Stimulated activated CD8-positive, alpha-beta memory T cell treated with anti-CD3 and anti-CD28 coated beads, Interleukin-2, amount 100 ng/mL, for 48 hours (primary cell): Measurements from ENCODE around the gene DEPDC5.

Experiments
- DNase-seq, 2 donors: peaks; one replicate each; pipeline ENCODE4 v3.0.0-alpha.2; 2020; ENCODE audit warnings: low read depth in 2 of 2

Gene DEPDC5

DNA sequence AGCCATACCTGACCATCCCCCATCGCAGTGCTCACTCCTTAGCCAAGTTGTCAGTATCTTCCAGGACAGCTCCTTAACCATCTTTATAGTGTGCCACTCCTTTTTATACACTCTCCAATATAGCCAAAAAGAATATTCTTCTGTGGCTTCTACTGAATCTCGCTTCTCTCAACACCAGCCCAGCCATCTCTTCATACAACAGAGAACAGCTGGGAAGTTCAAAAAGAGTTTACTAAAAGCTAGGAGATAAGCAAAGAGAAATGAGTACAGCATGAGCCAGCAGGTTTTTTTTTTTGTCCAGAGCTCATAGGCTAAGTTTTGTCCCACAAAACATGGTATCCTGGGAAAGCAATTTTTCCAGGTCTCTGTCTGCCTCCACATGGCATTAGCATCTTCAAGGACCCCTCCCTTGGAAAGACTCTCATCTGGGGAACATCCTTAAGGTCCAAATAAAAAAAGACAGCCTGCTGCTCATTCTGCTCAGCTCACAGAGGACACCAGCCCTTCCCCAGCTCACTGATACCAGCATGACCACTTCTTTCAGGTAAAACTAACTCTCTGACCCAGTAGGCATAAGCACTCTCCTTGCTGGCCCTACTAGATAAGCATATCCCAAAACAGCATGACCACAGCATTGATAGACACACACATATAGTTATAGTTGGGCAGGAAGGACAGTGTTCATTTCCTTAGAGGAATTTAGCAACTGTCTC lies 141.7 kb downstream of the DEPDC5 start:
- no peak for DNase-seq

GRCh38 chr22:31896472-31896871 lies 142.7 kb downstream of the DEPDC5 start:
- DNase-seq, result no peak

- no peak for DNase-seq
Measured at GRCh38 chr22:31897842-31898805, 144.3 kb downstream of the DEPDC5 start.

GRCh38 chr22:31898926-31899325 lies 145.1 kb downstream of the DEPDC5 start:
- DNase-seq, result no peak

DNA sequence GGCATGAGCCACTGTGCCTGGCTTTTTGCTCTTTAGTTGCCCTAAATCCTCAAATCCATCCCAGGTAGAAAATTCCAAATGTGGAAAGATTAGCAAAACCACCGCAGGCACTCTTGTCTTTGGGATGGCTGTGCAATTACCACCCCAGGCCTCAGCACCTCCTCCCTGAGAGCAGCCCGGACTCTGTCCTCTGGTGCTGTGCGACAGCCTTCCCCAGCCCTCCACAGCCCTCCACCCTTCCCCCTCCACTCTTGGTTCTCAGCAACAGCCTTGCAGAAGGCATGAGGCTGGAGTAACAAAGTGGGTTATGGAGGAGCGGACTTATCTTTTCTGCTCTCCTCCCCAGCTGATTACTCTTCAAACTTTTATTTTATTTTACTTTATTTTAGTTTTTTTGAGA lies 145.8 kb downstream of the DEPDC5 start:
- DNase-seq, result no peak

DNA sequence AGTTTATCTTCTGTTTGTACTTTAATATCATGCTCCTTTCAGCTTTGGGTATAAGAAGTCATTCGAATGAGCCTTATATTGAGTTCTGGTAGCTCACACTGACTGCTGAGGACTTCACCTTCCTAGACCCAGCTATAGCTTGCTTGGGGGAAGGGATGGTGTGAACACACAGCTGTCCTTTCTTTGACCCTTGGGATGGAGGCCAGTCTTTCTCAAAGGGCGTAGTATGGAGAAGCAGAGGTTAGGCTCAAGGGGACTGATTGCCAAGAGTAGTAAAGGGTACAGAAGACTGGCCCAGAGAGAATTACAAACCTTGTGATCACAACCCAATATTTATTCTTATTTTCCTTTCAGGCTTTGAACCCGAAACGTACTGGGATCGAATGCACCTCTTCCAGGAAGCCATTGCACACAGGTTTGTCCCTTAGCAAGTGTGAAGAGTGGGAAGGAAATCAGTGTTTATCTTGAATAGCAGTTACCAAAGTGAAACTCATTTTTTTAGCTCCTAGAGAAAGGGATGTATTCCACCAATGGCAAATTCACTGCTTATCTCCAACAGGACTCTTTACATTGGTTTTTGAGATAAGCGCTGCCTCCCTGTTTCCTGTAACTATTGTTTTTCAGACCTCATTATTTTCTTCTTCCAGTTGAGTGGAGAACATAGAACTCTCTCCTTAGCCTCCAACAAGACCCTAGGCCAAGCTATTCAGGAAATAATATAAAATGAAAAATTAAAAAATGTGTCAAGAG lies 147.7 kb downstream of the DEPDC5 start:
- DNase-seq, result no peak

- no peak for DNase-seq
Measured at GRCh38 chr22:31904651-31905050, 150.8 kb downstream of the DEPDC5 start.

GRCh38 chr22:31905356-31905755 lies 151.5 kb downstream of the DEPDC5 start:
- no peak for DNase-seq

DNA sequence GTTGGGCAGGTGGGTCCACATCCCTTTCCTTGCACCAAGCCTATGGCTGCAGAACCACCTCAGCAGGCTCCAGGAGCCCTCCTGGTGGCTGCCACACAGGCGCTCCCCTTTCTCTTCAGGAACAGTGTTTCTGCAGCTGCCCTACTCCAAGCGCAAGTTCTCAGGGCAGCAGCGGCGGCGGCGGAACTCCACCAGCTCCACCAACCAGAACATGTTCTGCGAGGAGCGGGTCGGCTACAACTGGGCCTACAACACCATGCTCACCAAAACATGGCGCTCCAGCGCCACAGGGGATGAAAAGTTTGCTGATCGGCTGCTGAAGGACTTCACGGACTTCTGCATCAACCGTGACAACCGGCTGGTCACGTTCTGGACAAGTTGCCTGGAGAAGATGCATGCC lies 152.3 kb downstream of the DEPDC5 start:
- DNase-seq, result no peak

- no peak for DNase-seq
Measured at GRCh38 chr22:31906569-31906968, 152.8 kb downstream of the DEPDC5 start.

GRCh38 chr22:31909977-31910376 lies 156.2 kb downstream of the DEPDC5 start:
- DNase-seq, result no peak

DNA sequence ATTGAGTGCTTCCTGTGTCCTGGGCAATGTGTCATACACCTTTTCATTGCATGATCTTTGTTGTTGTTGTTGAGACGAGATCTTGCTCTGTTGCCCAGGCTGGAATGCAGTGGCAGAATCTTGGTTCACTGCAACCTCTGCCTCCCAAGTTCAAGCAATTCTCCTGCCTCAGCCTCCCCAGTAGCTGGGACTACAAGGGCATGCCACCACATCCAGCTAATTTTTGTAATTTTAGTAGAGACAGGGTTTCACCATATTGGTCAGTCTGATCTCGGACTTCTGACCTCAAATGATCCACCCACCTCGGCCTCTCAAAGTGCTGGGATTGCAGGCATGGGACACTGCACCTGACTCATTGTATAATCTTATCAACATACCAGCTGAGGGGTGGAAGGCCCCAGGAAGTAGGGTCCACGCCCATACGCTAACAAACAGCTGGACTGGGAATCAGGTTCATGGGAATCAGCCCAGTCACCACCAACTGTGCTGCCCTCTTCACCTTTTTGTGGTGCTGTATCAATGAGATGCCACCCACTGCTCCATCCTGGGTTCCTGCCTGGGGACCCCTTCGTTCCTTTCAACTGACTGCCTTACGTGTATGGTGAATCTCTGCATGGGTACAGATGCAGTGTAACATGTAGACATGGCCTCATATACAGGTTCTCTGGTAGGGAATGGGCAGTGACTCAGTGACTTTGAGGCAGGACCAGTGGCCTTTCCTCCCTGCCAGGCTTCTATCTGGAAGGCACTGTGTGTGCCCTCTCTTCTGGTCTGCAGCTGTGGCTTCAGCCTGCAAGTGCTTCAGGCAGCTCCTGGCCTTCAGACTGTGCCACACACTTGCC lies 158.0 kb downstream of the DEPDC5 start:
- no peak for DNase-seq

GRCh38 chr22:31912407-31912743 lies 158.6 kb downstream of the DEPDC5 start:
- DNase-seq, result no peak

DNA sequence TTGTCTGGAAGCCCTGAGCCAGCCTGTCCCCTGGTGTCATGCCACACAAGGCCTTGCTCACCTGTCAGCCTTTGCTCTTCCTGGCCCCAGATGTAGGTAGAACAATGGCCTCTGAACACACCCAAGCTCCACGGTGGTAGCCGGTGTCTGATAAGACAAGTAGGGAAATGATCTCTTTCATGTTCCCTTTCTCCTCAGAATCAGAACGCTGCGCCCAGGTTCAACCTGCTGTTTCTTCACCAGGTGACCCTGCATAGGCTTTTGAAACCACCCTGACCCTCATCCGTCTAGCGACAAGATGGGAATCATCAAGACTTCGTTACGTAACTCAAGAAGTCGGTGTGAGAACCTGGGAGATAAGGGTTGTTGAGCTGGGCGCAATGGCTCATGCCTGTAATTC lies 161.8 kb downstream of the DEPDC5 start:
- DNase-seq, result no peak

DNA sequence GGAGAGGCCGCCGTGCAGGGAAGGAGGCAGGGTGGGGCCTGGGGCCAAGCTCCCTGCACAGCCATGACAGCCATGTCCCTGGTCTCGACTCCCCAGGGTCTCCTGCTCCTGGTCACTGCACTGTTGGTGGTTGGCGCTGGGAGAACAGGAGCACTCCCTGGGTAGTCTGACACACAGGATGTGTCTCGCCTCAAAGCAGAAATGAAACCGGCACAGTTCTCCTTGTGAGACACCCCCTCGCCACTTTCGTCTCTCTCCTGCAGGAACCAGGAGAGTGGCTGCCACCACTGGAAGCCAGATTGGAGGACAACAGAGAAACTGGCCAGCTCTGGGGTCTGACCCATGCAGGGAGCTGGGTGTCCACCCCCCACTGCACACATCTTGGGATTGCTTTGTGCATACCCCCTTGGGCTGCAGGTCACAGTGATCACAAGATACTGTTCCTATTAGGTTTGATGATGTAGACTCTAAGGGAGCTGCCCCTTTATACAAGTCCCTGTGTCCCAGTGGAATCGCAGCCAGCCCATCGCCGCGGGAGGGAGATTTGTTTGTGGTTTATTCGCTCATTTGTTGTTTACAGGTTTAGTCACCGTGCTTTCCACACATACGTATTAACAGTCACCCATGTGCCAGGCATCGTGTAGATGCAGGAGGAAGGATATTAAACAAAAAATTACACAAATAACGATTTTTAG lies 163.6 kb downstream of the DEPDC5 start:
- no peak for DNase-seq

DNA sequence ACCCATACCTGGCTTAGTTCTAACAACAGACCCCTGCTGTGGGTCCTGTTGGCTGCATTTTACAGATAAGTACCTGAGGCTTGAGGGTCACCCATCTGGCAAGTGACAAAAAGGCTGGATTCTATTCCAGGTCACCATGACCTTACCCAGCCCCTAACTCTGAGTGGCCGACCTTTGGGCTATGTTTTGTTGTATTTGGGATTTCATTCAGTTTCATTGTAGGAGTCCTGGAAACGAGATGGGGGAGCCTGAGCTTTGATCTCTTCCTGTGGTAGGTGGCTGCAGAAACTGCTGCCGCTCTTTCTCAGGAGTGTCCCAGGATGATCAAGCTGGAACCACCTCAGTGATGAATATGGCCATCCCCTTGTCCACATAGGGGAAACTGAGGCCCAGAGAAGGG lies 165.9 kb downstream of the DEPDC5 start:
- no peak for DNase-seq

- DNase-seq, result no peak
Measured at GRCh38 chr22:31920306-31920705, 166.5 kb downstream of the DEPDC5 start.

- DNase-seq, result no peak
Measured at GRCh38 chr22:31921106-31921505, 167.3 kb downstream of the DEPDC5 start.

DNA sequence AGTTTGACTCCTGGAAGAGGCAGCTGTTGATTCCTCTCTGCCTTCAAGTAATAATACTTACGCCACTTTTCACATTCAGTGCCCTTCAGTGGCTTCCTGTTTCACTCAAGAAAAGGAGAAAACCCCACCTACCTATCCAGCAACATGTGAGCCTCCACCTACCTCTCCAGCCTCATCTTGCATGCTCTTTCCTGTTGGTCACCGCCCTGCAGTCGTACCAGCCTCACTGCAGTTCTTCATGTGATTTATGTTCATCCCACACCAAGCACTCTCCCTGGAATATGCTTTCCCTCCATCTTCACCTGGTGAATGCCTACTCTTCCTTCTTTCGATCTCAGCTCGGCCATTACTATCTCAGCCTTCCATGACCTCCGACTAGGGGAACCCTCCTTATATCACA lies 168.7 kb downstream of the DEPDC5 start:
- no peak for DNase-seq

GRCh38 chr22:31923136-31923535 lies 169.3 kb downstream of the DEPDC5 start:
- DNase-seq, result no peak

- no peak for DNase-seq
Measured at GRCh38 chr22:31923747-31924146, 169.9 kb downstream of the DEPDC5 start.
